Endodermal cell (in vitro differentiated cells): ENCODE results near the gene SERINC1. TPM values are rescaled to one million over a fixed set of nuclear protein-coding genes. Genes with fewer than 3 reads are reported as not detected.

Experiments used
- DNase-seq: peaks from one replicate; pipeline ENCODE4 v3.0.0-alpha.2; 2017
- H3K27ac ChIP-seq: 2 replicates; pipeline ENCODE4 v1.5.1; 2013; ENCODE audit warnings: mild to moderate bottlenecking, low read depth, low read length, moderate library complexity
- H3K27me3 ChIP-seq: 2 replicates; pipeline ENCODE4 v1.6.1; 2013; ENCODE audit warnings: mild to moderate bottlenecking, low read length, moderate library complexity; ENCODE audit not compliant: insufficient read depth, control insufficient read depth, poor library complexity, severe bottlenecking
- H3K36me3 ChIP-seq: 2 replicates; pipeline ENCODE4 v1.7.0; 2013; ENCODE audit warnings: mild to moderate bottlenecking, low read length, moderate library complexity; ENCODE audit not compliant: control insufficient read depth, insufficient read depth
- H3K4me1 ChIP-seq: one replicate; pipeline ENCODE4 v1.7.0; 2013; ENCODE audit warnings: low read length; ENCODE audit not compliant: control insufficient read depth, insufficient read depth
- H3K4me3 ChIP-seq: 2 replicates; pipeline ENCODE4 v1.5.1; 2013; ENCODE audit warnings: mild to moderate bottlenecking, low read length, moderate library complexity
- H3K9ac ChIP-seq: 2 replicates; pipeline ENCODE4 v1.6.1; 2013; ENCODE audit warnings: mild to moderate bottlenecking, low read length, moderate library complexity; ENCODE audit not compliant: poor library complexity, severe bottlenecking; ENCODE audit errors: extremely low read depth
- H3K9me3 ChIP-seq: 2 replicates; pipeline ENCODE4 v1.6.1; 2013; ENCODE audit warnings: mild to moderate bottlenecking, low read length, moderate library complexity; ENCODE audit not compliant: control insufficient read depth
- H3K27ac Mint-ChIP-seq: 2 replicates; pipeline ENCODE4 v1.8.0; 2020; ENCODE audit warnings: mixed read lengths
- H3K27me3 Mint-ChIP-seq: 2 replicates; pipeline ENCODE4 v1.8.0; 2021; ENCODE audit warnings: mild to moderate bottlenecking, mixed read lengths; ENCODE audit not compliant: insufficient read depth
- H3K36me3 Mint-ChIP-seq: 2 replicates; pipeline ENCODE4 v1.8.0; 2020; ENCODE audit warnings: low read depth, mixed read lengths
- H3K4me1 Mint-ChIP-seq: 2 replicates; pipeline ENCODE4 v1.8.0; 2020; ENCODE audit warnings: mixed read lengths
- H3K4me3 Mint-ChIP-seq: 2 replicates; pipeline ENCODE4 v1.8.0; 2020; ENCODE audit warnings: mild to moderate bottlenecking, moderate library complexity, mixed read lengths
- H3K9me3 Mint-ChIP-seq: 2 replicates; pipeline ENCODE4 v1.8.0; 2020; ENCODE audit warnings: mild to moderate bottlenecking, mixed read lengths
- WGBS, 2 experiments: methylation state at CpG; one replicate each; pipeline versions ENCODE4 v1.1.5 to v1.1.7; 2013; ENCODE audit warnings: missing lambda C conversion rate in 2 of 2, mixed read lengths in 1 of 2; ENCODE audit not compliant: insufficient coverage in 1 of 2, insufficient read length in 1 of 2; 5-methylcytosine and 5-hydroxymethylcytosine counted together
- total RNA-seq, 2 donors: library from RNA; stranded (reverse); fragmentation: NEBNext Ultra II Directional in 1 of 2; extraction: Animal tissue kit (Norgen Biotek cat#: 25700) in 1 of 2; gene quantifications; 2 replicates in 1 of 2; 3 replicates in 1 of 2; pipeline ENCODE4 v1.2.1, GENCODE V29; 2021
- TF ChIP-seq, protein P1 (sequence below): fragments of 200-600 bp; sonication (generic); conservative IDR thresholded peaks from 2 replicates; pipeline ENCODE4 v1.5.0; 2021; ENCODE audit warnings: antibody characterized with exemption, mild to moderate bottlenecking

SERINC1 gene
- total RNA-seq, 2 donors from 2014 or later = 77.4 to 79.1 TPM

DNA sequence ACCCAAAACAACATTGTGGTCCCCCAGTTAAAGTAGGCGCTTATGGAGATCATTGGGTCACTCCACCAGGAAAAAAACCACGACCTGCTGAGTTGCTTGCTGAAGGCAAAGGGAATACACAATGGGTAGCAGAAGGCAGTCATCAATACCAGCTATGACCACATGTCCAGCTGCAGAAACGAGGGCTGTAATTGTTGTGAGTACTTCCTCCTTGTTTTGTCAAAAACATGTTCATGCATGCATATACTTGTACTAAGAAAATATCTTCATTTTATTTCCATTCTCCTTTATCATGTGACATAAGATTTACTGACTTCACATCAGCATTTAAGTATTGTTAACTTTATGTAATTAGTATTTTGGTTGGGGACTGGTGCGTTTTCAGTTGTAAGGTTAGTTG lies 16.9 kb downstream of the SERINC1 start:
- Mint-ChIP-seq H3K36me3 (peaks cover 46% of the 10 kb centered on the region), H3K9me3 (no peaks in the 10 kb centered on the region), H3K4me3 (no peak overlapping the region), H3K27me3 (no peaks in the 10 kb centered on the region), H3K4me1 (no peaks in the 10 kb centered on the region), H3K27ac (peak overlapping the region; percentile 49)
- H3K4me3 ChIP-seq = no peak overlapping the region
- H3K36me3 ChIP-seq = peaks cover 78% of the 10 kb centered on the region
- H3K9ac ChIP-seq = no peak overlapping the region
- H3K27ac ChIP-seq = no peak overlapping the region
- TF ChIP-seq, protein P1, sequence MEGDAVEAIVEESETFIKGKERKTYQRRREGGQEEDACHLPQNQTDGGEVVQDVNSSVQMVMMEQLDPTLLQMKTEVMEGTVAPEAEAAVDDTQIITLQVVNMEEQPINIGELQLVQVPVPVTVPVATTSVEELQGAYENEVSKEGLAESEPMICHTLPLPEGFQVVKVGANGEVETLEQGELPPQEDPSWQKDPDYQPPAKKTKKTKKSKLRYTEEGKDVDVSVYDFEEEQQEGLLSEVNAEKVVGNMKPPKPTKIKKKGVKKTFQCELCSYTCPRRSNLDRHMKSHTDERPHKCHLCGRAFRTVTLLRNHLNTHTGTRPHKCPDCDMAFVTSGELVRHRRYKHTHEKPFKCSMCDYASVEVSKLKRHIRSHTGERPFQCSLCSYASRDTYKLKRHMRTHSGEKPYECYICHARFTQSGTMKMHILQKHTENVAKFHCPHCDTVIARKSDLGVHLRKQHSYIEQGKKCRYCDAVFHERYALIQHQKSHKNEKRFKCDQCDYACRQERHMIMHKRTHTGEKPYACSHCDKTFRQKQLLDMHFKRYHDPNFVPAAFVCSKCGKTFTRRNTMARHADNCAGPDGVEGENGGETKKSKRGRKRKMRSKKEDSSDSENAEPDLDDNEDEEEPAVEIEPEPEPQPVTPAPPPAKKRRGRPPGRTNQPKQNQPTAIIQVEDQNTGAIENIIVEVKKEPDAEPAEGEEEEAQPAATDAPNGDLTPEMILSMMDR = no peak
- H3K4me1 ChIP-seq = no peaks in the 10 kb centered on the region
- no peaks in the 10 kb centered on the region for H3K9me3 ChIP-seq
- WGBS, 2 experiments = 75 to 94% methylated on average over 2 to 4 of the region's 4 CpGs
- H3K27me3 ChIP-seq = no peaks in the 10 kb centered on the region
- no peak for DNase-seq

DNA sequence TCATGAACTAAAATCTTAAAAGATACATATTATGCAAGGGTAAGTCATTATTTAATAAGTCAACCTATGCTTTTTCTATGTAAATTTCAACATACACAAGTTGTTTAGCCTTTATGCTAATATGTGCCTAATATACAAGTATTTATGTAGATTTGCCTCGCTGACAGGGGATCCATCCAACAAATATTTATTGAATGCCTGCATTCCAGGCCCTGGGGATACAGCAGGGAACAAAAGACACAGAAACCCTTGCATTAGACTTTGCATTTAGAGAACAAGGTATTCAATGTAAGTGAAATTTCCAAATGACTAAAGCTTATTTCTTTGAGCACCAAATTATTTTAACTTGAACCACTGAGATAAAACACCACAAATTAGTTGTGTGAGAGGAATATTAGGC lies 19.1 kb downstream of the SERINC1 start:
- Mint-ChIP-seq H3K4me1 (no peaks in the 10 kb centered on the region), H3K36me3 (peaks cover 59% of the 10 kb centered on the region), H3K9me3 (no peaks in the 10 kb centered on the region), H3K27me3 (no peaks in the 10 kb centered on the region), H3K27ac (peak overlapping the region; percentile 69), H3K4me3 (no peak overlapping the region)
- no peak for DNase-seq
- Histone ChIP-seq H3K4me1 (no peaks in the 10 kb centered on the region), H3K36me3 (peaks cover 90% of the 10 kb centered on the region), H3K9ac (no peak overlapping the region), H3K27ac (no peak overlapping the region), H3K27me3 (no peaks in the 10 kb centered on the region), H3K9me3 (no peaks in the 10 kb centered on the region), H3K4me3 (no peak overlapping the region)
- TF ChIP-seq, protein P1 = no peak
- 82% methylated on average over 1 of the region's 1 CpG; no CpG with 5 or more reads in 1 of the 2 experiments for WGBS, 2 experiments

DNA sequence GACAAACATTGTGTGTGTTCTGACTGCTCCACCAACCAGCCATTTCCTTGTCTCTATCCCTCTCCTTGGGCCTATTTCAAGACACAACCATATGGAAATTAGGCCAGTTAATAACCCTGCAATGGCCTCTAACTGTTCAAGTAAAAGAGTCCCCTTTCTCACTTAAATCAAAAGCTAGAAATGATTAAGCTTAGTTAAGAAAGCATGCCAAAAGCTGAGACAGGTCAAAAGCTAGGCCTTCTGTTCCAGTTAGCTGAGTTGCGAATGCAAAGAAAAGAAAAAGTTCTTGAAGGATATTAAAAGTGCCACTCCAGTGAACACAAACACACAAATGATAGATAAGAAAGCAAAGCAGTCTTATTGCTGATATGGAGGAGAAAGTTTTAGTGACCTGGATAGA lies 22.5 kb downstream of the SERINC1 start:
- no peak for DNase-seq
- H3K4me3 Mint-ChIP-seq = no peak overlapping the region
- Histone ChIP-seq H3K36me3 (peaks cover 97% of the 10 kb centered on the region), H3K27ac (no peak overlapping the region), H3K4me1 (no peaks in the 10 kb centered on the region), H3K4me3 (no peak overlapping the region), H3K27me3 (no peaks in the 10 kb centered on the region), H3K9me3 (no peaks in the 10 kb centered on the region), H3K9ac (no peak overlapping the region)
- H3K4me1 Mint-ChIP-seq = no peaks in the 10 kb centered on the region
- H3K9me3 Mint-ChIP-seq = no peaks in the 10 kb centered on the region
- no peak overlapping the region for H3K27ac Mint-ChIP-seq
- H3K27me3 Mint-ChIP-seq = no peaks in the 10 kb centered on the region
- TF ChIP-seq, protein P1 = no peak
- WGBS, 2 experiments = 100% methylated on average over 1 of the region's 1 CpG; no CpG with 5 or more reads in 1 of the 2 experiments
- H3K36me3 Mint-ChIP-seq = peaks cover 57% of the 10 kb centered on the region
